Retinal pigment epithelial cell (primary cell): ENCODE data around the gene GRID1.

ENCODE experiments used
- DNase-seq: peaks from one replicate; pipeline ENCODE4 v3.0.0-alpha.2; 2010; ENCODE audit warnings: low read depth
- H3K4me3 ChIP-seq: 2 replicates; pipeline ENCODE4 v1.5.1; 2011; ENCODE audit warnings: mild to moderate bottlenecking, low read length, control low read depth, moderate library complexity
- CTCF ChIP-seq: conservative IDR thresholded peaks from 2 replicates; pipeline ENCODE4 v1.5.1; 2011; ENCODE audit warnings: low read depth, low read length, control low read depth, inconsistent platforms

Gene GRID1

GRCh38 chr10:85580585-85580984 lies 786.0 kb downstream of the GRID1 start:
- no peak for TF ChIP-seq CTCF
- H3K4me3 ChIP-seq: no peak overlapping the region
- no peak for DNase-seq

- no peak for DNase-seq
- TF ChIP-seq CTCF: no peak
- H3K4me3 ChIP-seq: no peak overlapping the region
Measured at GRCh38 chr10:85578860-85579259, 787.7 kb downstream of the GRID1 start.

- DNase-seq: no peak
- no peak for TF ChIP-seq CTCF
- H3K4me3 ChIP-seq: no peak overlapping the region
Measured at GRCh38 chr10:85575441-85575840, 791.2 kb downstream of the GRID1 start.

- DNase-seq: no peak
- no peak overlapping the region for H3K4me3 ChIP-seq
- TF ChIP-seq CTCF: no peak
Measured at GRCh38 chr10:85570871-85571270, 795.7 kb downstream of the GRID1 start.

- TF ChIP-seq CTCF: no peak
- H3K4me3 ChIP-seq: no peak overlapping the region
- DNase-seq: no peak
Measured at GRCh38 chr10:85565381-85565780, 801.2 kb downstream of the GRID1 start.

- no peak overlapping the region for H3K4me3 ChIP-seq
- DNase-seq: no peak
- TF ChIP-seq CTCF: no peak
Measured at GRCh38 chr10:85558533-85558932, 808.1 kb downstream of the GRID1 start.

GRCh38 chr10:85557706-85558105 lies 808.9 kb downstream of the GRID1 start:
- no peak for DNase-seq
- no peak for TF ChIP-seq CTCF
- H3K4me3 ChIP-seq: no peak overlapping the region
